ENCODE measurements around the gene SLC9A8. TPM values are rescaled to one million over a fixed set of nuclear protein-coding genes. Genes with fewer than 3 reads are reported as not detected.

Gene SLC9A8
- total and polyA plus RNA-seq, 2 of the 8 experiments (the other 6 are each of a cell fraction or from before 2014, with no cell fraction given) = 3.2 to 6.2 TPM

- TF ChIP-seq CTCF (IDR thresholded peaks at IDR 0.05; ENCODE audit: control extremely low read depth in 1 of 3, insufficient read depth in 1 of 3, low read depth in 1 of 3, low read length in 3 of 3) (no peak), NANOG (IDR thresholded peaks at IDR 0.05; ENCODE audit: insufficient read depth, low read depth, low read length, poor library complexity, severe bottlenecking) (no peak), CHD7 (IDR thresholded peaks at IDR 0.05; ENCODE audit: insufficient replicate concordance, low read length) (no peak), SP2 (IDR thresholded peaks at IDR 0.05; ENCODE audit: low read length) (no peak)
Measured at GRCh38 chr20:49859807-49860206, 47.2 kb downstream of the SLC9A8 start (continued).

All from H1 (cell line).